Forelimb muscle (tissue), 1 donor: ENCODE measurements around the gene MPIG6B. TPM values are rescaled to one million over a fixed set of nuclear protein-coding genes. Genes with fewer than 3 reads are reported as not detected.

Experiments used
- DNase-seq: peaks from one replicate; pipeline ENCODE4 v3.0.0-alpha.2; 2013; ENCODE audit warnings: low read depth
- polyA plus RNA-seq: library from polyadenylated mRNA; unstranded; fragments of 120-200 nt; gene quantifications from one replicate; pipeline ENCODE4 v1.2.1, GENCODE V29; 2013; ENCODE audit not compliant: insufficient read length

MPIG6B gene
- polyA plus RNA-seq, 1 donor = 1.2 TPM

DNA sequence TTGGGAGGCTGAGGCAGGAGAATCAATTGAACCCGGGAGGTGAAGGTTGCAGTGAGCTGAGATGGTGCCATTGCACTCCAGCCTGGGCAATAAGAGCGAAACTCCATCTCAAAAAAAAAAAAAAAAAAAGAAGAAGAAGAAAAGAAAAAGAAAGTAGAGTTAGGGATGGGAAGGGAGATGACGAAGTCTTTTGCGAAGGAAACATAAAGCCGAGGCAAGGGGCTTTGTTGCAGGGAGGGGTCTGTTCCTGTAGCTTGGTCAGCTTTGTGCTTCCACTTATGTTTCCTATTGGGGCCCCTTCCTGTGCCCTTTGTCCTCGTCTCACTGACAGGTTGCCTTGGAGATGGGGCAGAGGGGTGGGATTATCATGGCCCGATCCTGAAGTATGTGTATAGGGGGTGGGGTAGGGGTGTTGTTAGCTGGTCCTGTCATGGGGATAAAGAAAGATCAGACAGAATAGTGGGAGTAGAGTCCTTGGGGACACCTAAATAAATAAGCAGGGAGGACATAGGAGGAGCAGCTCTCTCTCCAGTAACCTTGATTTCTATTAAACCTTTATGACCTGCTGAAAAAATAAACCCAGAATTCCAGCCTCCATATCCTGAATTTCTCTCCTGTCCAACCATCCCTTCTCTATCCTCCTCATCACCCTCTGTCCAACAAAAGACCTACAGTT lies 14.3 kb downstream of the MPIG6B start:
- no peak for DNase-seq

DNA sequence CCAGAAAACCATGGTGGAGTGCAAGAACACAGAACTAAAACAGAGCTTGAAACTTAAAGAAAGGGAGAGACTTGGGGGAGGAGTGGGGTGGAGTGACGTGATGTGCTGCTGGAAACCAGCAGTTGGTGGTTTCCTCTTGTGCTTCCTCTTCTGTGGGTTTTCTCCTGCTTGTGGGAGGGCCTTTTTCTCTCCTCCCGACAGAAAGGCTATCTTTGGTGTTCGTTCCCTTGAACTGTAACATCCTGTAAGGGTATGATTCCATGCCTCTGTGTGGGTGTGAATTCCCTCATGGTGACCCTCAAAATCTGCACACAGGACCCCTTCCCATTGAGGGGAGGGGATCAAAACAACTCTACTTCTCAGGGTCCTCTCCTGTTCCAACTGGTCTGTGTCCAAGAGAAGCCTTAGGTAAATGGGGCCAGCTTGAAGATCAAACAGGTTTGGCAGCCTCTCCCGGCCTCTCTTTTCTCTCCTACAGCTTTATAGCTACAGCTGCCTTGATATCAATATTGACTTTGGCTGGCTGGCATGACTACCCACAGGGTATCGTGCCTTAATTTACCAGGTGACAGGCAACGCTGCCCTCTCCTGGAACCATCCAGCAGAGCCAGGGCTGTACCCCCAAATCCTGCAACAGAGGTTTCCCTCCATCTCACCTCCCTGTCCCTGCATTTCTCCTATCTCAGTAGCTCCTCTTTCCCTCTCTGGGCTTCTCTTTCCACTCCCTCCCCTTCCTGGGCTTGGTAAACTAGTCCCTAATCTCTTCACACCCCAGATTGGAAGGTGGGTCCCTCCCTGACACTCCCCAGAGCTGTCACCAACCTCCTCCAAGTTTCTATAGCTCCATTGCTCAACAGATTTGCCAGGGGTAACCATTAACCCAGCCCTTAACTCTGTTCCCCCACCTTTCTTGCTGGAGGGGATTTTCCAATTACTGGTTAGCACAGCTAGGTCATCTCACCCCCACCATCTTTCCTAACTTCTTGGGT lies 15.1 kb downstream of the MPIG6B start:
- no peak for DNase-seq

DNA sequence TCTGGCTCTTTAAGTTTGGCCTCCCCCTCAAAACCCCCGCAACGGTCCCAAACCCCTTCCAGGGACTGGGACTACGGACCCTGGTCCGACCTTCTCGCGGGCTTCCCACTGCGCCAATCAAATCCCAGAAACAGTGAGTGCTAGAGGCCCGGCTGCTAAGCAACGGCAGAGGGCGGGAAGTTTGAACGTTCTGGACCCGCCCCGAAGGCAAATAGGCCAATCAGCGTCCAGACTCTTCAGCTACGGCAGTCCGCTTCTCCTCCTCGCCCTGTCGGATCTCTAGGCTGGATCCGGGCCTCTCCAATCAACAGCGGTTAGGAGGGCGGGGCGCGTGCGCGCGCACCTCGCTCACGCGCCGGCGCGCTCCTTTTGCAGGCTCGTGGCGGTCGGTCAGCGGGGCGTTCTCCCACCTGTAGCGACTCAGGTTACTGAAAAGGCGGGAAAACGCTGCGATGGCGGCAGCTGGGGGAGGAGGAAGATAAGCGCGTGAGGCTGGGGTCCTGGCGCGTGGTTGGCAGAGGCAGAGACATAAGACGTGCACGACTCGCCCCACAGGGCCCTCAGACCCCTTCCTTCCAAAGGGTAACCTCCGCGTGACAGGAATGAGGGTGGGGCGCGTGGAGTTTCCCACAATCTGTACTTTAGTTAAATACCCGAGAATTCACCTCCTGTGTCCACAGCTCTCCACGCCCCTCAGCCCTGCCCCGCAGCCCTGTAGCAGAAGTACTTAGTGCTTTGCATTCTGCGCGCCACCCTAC lies 16.6 kb downstream of the MPIG6B start, which contains the start of gene MSH5:
Gene MSH5 (plus strand): TSS at position 367 of the 758 bp plus-strand sequence. CDS start 462 bp downstream, outside the sequence.
- DNase-seq = peak; percentile 98

DNA sequence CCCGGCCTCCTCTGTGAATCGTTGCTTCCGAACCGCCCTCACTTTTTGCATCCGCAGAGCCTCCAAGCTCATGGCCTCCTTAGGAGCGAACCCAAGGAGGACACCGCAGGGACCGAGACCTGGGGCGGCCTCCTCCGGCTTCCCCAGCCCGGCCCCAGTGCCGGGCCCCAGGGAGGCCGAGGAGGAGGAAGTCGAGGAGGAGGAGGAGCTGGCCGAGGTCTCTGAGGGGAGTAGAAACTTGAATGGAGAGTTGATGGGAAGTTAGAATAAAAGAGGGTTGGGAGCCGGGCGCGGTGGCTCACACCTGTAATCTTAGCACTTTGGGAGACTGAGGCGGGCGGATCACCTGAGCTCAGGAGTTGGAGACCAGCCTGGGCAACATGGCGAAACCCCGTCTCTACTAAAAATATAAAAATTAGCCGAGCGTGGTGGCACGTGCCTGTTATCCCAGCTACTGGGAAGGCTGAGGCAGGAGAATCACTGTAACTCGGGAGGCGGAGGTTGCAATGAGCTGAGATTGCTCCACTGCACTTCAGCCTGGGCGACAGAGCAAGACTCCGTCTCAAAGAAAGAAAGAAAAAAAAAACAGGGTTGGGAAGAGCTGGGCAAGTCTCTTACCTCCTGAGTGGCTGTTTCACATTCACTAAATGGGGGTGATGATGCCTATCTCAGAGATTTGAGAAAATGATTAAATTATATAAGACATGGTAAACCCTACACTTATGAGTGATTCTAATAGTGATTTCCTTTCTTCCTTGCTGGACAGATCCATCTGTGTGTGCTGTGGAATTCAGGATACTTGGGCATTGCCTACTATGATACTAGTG lies 17.4 kb downstream of the MPIG6B start:
- no peak for DNase-seq

DNA sequence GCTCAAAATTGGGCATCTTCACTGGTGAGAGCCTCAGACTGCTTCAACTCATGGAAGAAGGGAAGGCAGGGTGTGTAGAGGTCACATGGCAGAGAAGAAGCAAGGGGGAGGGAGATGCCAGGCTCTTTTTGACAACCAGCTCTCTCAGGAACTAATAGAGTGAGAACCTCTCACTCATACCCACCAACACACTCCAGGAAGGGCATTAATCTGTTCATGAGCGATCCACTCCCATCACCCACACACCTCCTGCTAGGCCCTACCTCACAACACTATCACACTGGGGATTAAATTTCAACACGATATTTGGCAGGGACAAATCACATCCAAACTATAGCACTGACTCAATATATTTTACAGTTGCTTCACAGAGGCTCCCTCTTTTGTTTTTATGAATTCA lies 18.6 kb downstream of the MPIG6B start:
- no peak for DNase-seq

DNA sequence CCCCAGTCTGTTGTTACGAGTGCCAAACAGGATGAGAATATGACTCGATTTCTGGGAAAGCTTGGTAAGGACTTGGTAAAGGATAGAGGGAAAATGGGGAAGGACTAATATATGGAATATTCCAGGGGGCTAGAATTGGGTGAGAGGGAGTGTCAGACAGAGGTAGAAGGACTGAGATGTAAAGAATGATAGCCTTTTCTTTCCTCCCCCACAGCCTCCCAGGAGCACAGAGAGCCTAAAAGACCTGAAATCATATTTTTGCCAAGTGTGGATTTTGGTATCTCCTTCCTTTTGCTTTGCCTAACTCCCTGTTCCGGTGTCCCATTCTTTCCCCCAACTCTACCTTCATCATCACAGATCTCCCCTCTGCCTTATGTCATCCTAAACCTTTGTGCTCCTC lies 19.7 kb downstream of the MPIG6B start:
- no peak for DNase-seq

DNA sequence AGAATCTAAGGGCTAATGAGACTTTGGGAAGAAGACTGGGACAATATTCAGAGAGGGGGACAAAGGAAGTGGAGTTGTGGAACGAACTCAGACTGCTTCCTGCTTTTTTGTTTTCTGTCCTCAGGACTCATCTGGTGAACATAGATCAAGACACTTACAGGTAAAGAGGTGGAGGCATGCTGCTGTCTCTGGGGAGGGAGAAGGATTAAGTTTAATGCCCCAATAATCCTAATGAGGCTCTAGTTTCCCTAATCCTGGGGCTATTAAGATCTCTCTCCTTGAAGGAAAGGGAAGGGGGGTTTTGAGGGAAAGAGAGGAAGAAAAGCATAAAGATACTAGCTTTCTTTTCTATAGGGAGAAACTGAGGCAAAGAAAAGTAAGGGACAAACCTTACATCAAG lies 21.2 kb downstream of the MPIG6B start:
- no peak for DNase-seq

DNA sequence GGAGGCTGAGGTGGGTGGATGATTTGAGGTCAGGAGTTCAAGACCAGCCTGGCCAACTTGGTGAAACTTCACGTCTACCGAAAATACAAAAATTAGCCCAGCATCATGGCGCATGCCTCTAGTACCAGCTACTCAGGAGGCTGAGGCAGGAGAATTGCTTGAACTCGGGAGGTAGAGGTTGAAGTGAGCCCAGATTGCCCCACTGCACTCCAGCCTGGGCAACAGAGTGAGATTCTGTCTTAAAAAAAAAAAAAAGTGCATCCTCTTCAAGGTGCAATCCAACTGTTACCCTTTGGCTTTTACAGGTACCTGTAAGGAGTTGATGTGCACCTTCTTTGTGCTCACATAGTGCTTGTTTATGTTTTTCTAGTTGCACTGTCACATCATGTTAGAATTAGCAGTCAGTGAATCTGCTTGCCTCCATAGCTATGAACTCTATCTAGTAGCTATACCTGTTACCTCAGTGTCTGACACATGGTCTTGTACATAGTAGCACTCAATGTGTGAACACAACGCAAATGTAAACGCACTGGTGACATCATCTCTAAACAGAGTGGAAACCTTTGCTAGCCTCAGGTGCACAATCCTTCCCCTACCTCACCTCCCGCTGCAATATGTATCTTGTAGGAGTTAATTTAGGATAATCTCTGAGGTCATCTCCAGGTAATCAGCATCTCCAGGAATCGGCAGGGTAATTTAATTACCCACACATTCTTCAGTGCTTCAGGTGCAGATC lies 26.3 kb downstream of the MPIG6B start:
- no peak for DNase-seq

DNA sequence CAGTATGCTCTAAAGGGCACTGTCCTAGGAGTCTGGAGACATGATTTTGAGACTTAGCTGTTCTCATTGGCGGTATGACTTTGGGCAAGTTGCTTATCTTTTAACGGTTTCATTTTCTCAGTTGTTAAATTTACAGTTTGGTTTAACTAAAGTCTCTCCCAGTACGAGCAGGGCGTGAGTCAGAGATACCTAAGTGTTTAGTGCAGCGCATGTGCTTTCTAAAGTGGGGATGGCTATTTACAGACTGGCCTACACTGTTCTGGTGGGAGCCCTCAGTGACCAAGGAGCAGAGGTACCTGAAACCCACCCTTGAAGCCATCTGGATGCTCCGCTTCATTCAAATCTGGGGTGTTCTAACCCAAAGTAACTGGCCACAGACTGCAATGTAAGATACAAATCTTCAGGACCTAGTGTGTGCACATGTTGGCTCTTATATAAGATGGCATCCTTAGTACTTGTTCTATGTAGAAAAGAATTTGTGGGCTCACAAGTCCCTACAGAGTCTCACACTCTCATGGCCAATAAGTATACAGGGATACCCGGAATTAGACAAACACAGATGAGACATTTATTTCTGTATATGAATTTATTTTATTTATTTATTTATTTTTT lies 27.3 kb downstream of the MPIG6B start:
- DNase-seq = no peak

DNA sequence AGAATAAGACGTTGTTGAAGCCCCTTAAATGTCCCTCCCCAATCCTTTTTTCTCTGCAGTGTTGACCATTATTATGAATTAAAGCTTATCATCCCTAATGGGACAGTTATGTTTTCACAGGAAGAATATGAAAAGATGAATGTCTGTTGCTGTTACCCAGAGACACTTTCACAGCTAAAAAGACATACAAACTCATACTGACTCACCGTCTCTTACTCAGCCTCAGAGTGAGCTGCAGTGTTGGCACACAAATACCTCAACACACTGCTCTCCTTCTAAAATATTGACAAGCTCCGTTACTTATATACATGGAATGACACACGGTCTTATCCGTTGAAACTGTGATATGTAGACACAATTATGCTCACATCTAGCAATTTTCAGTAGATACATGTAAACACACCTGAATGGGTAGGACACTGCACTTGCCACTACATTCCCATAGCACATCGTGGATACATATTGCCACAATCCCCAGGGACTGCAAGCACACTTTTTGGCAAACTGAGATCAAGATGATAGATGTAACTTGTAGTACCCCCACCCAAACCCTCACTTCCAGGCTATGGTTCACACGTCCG lies 29.7 kb downstream of the MPIG6B start:
- DNase-seq = no peak

DNA sequence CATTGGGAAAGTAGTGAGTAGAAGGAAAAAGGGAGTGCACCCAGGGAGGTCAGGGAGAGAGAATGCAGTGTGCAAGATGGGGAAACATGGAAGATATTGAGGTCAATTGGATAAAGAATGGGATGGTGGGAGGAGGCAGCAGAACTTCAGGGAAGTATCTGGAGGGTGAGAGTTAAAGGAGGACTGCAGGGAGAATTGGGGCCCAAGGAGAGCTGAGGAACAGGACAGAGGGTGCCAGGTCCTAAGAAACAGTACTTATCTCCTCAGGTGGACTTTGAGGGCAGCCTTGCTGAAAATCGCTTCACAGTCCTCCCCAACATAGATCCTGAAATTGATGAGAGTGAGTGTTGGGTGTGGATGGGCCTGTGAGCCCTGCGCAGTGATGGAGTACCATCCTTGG lies 35.1 kb downstream of the MPIG6B start:
- DNase-seq = no peak

DNA sequence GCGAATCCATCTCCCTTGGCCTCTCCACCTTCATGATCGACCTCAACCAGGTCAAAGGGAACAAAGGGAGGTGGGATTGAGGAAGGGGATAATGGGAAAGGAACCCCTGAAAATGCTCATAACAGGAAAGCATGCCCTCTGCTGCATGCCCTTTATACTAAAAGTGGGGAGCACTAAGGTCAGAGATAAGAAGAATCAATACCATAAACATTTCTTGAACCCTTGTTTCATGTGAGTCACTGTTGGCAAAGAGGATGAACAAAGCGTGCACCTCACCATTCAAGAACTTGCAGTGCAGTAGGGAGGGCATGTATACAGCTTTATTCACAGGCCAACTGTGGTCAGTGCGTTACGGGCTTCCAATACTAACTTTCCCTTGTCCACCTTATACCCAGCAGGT lies 37.6 kb downstream of the MPIG6B start:
- no peak for DNase-seq

DNA sequence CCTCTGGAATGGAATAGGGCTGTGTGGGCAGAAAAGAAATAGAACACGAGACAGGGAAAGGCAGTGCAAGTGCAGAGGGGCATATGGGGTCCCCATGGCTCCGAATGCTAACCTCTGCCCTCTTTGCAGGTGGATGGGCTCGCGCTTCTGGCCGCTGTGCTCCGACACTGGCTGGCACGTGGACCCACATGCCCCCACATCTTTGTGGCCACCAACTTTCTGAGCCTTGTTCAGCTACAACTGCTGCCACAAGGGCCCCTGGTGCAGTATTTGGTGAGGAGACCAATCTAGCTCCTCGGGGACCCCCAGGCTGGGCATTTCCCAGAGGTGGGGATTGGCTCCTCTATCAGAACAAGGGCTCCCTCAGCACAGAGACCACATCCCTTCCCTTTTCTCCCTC lies 38.2 kb downstream of the MPIG6B start:
- no peak for DNase-seq

DNA sequence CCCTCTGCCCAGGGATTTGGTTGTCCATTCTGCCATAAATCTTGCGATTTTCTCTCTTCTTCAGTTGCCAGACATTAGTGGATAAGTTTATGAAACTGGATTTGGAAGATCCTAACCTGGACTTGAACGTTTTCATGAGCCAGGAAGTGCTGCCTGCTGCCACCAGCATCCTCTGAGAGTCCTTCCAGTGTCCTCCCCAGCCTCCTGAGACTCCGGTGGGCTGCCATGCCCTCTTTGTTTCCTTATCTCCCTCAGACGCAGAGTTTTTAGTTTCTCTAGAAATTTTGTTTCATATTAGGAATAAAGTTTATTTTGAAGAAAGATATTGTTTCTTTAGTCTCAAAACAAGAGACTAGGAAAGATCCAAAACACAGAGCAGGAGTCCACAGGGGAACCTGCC lies 39.2 kb downstream of the MPIG6B start, which contains the start of gene SAPCD1:
Gene SAPCD1 (plus strand): TSS at position 301 of the 400 bp plus-strand sequence. CDS start 399 bp downstream, outside the sequence.
- DNase-seq = no peak

DNA sequence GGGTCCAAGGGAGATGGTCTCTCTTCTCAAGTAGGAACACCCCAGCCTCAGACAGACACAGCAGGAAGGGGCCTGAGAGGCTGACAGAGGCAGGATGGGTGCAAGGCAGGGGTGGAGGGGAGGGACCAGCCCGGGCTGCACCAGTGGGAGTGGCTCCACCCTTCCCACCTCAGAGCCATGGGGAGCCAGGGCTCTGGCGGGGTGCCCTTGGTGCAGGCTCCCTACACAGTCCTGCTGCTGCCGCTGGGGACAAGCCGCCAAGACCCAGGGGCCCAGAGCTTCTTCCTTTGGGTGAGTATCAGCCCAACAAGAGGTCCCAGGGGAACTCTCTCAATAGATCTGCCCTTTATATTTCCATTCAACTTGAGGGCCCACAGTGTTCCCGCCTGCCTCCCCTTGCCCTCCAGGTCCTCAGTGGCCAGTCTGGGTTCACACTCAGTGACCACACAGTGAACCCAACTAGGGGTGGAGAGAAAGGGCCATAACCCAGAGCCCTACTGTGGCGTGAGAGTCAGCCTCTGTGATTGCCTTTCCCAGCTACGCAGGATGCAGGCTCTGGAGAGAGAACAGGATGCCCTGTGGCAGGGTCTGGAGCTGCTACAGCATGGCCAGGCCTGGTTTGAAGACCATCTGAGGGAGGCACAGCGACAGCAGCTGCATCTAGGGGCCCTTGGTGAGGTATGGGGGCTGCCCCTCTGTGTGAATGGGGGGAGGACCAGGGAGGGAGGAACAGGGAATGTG lies 39.9 kb downstream of the MPIG6B start:
- DNase-seq = no peak

DNA sequence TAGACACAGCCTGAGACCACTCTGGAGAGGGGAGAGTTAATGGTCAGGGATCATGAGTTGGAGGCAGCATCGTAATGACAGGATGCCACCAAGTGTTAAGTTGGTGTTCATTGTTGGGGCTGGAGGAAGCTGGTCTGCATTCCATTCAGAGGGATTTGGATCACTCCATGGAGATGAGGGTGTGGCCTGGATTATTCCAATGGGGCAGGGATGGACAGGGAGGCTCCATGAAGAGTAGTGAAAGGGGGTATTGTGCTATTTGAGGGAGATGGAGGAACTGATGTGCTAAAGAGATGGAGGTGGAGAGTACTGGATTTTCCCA lies 40.4 kb downstream of the MPIG6B start:
- no peak for DNase-seq

DNA sequence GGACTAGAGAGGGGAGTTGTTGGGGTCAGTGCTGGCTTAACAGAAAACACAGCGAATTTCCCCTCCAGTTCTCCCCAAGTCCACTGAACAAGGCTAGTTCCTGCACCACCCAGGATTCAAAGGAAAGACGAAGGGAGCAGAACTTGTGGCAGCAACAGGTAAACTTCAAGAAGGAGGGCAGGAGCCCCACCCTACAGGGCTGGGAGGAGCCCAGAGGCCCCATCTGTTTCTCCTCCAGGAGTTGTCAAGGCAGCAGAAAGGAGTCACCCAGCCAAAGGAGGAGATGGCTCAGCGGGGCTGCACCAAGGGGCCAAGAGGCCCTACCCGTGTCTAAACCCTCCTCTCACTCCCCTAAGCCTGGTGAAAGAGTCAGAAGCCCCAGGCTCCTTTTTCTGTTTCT lies 41.0 kb downstream of the MPIG6B start:
- no peak for DNase-seq

DNA sequence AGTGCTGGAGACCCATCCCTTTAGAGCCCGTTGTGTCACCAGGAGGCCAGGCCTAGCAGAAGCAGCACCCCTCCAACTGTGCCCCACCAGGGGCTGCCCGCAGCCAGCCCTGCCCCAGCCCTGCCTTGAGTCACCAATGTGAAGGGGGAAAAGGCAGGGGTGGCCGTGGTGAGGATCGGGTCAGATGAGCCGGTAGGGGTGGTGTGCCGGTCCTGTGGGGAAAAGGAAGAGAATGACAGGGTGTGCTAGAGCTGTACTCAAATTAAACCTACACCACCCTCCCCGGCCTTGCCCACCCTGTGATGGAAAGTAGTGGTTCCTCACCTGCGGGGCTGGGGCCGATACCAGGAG lies 42.4 kb downstream of the MPIG6B start:
- no peak for DNase-seq
